Prostate gland (tissue), 2 donors: ENCODE measurements around the gene RETREG3. TPM values are rescaled to one million over a fixed set of nuclear protein-coding genes. Genes with fewer than 3 reads are reported as not detected.

Source experiments
- DNase-seq: peaks from one replicate; pipeline ENCODE4 v3.0.0-alpha.2; 2019; ENCODE audit warnings: low spot score
- H3K27ac ChIP-seq, 2 donors: fragments of 200-600 bp; sonication (generic); 2 replicates each; pipeline ENCODE4 v1.5.1; 2017 to 2019
- H3K27me3 ChIP-seq: fragments of 200-600 bp; sonication (generic); replicated peaks from 2 replicates; pipeline ENCODE4 v1.5.1; 2019; ENCODE audit not compliant: insufficient read depth
- H3K36me3 ChIP-seq, 2 donors: fragments of 200-600 bp; sonication (generic); 1 replicate in 1 of 2; 2 replicates in 1 of 2; pipeline versions ENCODE4 v1.5.1 to v1.8.1; 2017 to 2019
- H3K4me1 ChIP-seq: fragments of 200-600 bp; sonication (generic); replicated peaks from 2 replicates; pipeline ENCODE4 v1.5.1; 2019
- H3K4me3 ChIP-seq, 2 donors: fragments of 200-600 bp; sonication (generic); 2 replicates each; pipeline ENCODE4 v1.5.1; 2017 to 2019
- H3K9me3 ChIP-seq: fragments of 200-600 bp; sonication (generic); 2 replicates; pipeline ENCODE4 v1.5.1; 2017
- POLR2A ChIP-seq: fragments of 450-650 bp; IDR thresholded peaks from one replicate; pipeline ENCODE4 v1.6.1; 2016; ENCODE audit warnings: antibody characterized with exemption, mild to moderate bottlenecking
- POLR2AphosphoS5 ChIP-seq: sonication (generic); formaldehyde crosslinking; IDR thresholded peaks from one replicate; pipeline ENCODE4 v1.6.1; 2017; ENCODE audit warnings: antibody characterized with exemption
- WGBS: methylation state at CpG from one replicate; pipeline ENCODE4 v1.1.5; 2018; 5-methylcytosine and 5-hydroxymethylcytosine counted together
- intact Hi-C: fragments of 100-400 bp; cut with DNase I; formaldehyde crosslinking; loops from one replicate; pipeline ENCODE4 v1.14.2; 2022
- total RNA-seq, 2 donors: library from RNA; depleted of rRNA; stranded (reverse); fragments of >200 nt; gene quantifications; one replicate each; pipeline ENCODE4 v1.1.0, GENCODE V29; 2016
- TF ChIP-seq, protein P1 (sequence below), 4 experiments: fragments of 200-600 bp in 2 of 4; fragments of 450-650 bp in 2 of 4; sonication (generic) in 2 of 4; IDR thresholded peaks; 1 replicate in 3 of 4; 2 replicates in 1 of 4; pipeline ENCODE4 v1.5.1; 2016 to 2019; ENCODE audit warnings: antibody characterized with exemption in 4 of 4, mild to moderate bottlenecking in 2 of 4, moderate library complexity in 2 of 4

The RETREG3 gene, protein sequence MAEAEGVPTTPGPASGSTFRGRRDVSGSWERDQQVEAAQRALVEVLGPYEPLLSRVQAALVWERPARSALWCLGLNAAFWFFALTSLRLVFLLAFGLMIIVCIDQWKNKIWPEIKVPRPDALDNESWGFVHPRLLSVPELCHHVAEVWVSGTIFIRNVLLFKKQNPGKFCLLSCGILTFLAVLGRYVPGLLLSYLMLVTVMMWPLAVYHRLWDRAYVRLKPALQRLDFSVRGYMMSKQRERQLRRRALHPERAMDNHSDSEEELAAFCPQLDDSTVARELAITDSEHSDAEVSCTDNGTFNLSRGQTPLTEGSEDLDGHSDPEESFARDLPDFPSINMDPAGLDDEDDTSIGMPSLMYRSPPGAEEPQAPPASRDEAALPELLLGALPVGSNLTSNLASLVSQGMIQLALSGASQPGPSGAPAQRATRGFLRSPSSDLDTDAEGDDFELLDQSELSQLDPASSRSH
- total RNA-seq, result 100 to 1,000 TPM in 1 of 2 donors, 10 to 100 TPM in 1; 92.8 to 126 TPM

DNA sequence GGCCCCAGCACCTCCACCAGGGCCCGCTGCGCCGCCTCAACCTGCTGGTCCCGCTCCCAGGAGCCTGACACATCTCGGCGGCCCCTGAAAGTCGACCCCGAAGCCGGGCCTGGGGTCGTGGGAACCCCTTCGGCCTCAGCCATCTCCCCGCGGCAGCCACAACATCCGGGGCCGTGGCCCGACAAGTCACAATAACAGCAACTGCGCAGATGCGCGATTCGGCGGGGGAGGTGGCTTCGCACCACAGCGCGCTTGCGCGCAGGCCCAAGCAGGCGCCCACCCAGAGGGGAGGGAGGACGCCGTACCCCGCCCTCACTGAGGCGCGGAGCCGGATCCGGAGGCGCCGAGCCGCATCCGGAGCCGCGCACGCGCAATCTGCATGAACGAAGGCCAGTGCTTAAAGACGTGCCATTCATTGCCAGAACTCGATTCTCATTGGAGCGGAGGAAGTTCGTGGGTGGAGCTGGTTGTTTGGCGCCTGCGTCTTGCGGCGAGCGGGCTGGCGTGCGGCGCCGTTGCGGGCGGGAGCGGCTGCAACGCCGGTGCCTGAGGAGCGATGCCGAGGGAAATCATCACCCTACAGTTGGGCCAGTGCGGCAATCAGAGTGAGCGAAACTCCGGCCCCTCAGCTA, at the start of gene RETREG3, which contains the start of gene TUBG1:
TSS of gene RETREG3 (minus strand) at position 193 of the 632 bp plus-strand sequence. CDS start at position 143, 50 bp downstream.
TSS of gene TUBG1 (plus strand) at position 502 of the 632 bp plus-strand sequence. CDS start at position 557, 55 bp downstream.
- H3K36me3 ChIP-seq, result peaks cover 0 to 5% of the 10 kb centered on the region in 2 donors
- no peaks in the 10 kb centered on the region for H3K9me3 ChIP-seq
- peak within 1 kb of the TSS; percentile 70 to 85 for H3K4me3 ChIP-seq
- TF ChIP-seq POLR2A (peak; percentile 96), POLR2AphosphoS5 (peak; percentile 99)
- TF ChIP-seq, protein P1, sequence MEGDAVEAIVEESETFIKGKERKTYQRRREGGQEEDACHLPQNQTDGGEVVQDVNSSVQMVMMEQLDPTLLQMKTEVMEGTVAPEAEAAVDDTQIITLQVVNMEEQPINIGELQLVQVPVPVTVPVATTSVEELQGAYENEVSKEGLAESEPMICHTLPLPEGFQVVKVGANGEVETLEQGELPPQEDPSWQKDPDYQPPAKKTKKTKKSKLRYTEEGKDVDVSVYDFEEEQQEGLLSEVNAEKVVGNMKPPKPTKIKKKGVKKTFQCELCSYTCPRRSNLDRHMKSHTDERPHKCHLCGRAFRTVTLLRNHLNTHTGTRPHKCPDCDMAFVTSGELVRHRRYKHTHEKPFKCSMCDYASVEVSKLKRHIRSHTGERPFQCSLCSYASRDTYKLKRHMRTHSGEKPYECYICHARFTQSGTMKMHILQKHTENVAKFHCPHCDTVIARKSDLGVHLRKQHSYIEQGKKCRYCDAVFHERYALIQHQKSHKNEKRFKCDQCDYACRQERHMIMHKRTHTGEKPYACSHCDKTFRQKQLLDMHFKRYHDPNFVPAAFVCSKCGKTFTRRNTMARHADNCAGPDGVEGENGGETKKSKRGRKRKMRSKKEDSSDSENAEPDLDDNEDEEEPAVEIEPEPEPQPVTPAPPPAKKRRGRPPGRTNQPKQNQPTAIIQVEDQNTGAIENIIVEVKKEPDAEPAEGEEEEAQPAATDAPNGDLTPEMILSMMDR (IDR thresholded peaks at IDR 0.05), result peak in 2 of 4 experiments; percentile 33 to 45
- WGBS, result under 1% methylated on average over 66 of the region's 66 CpGs
- DNase-seq, result peak; percentile 98
- no peaks in the 10 kb centered on the region for H3K27me3 ChIP-seq
- peak within 1 kb of the TSS; percentile 92 to 93 for H3K27ac ChIP-seq
- no peaks in the 10 kb centered on the region for H3K4me1 ChIP-seq
- intact Hi-C loops, result loop anchor here (5.0 kb wide), 2 partner anchors 48 to 68 kb away; partner anchors contain the start of genes PLEKHH3 and TUBG2

DNA sequence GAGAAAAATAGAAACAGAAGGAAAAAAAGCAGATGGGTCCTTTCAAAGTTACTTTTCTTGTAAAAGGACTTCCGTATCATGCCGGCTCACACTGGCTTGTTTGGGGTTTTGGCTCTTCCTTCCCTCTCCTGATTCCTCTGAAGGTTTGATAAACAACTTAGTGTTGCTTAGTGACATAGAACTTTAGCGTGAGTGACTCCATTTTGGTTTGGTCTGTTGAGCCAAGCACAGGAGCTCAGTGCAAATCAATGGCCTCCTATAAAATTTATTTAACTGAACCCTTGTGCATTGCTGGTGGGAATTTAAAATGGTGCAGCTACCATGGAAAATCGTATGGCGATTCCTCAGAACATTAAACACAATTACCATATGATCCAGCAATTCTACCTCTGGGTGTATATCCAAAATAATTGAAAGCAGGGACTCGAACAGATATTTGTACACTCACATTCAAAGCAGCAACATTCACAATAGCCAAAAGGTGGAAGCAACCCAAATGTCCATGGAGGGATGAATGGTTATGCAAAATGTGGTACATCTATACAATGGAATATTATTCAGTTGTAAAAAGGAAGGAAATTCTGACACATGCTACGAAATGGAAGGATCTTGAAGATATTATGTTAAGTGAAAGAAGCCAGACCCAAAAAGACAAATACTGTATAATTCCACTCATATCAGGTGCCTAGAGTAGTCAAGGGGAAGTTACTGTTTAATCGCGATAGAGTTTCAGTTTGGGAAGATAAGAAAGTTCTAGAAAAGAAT, 48.8 kb upstream of the RETREG3 start:
- TF ChIP-seq POLR2AphosphoS5 (no peak), POLR2A (no peak)
- TF ChIP-seq, protein P1 (IDR thresholded peaks at IDR 0.05), result no peak
- DNase-seq, result no peak
- intact Hi-C loops, result loop anchor here (5.0 kb wide), 1 partner anchor 51 kb away; the partner anchor contains the start of genes RETREG3 and TUBG1
- H3K9me3 ChIP-seq, result no peaks in the 10 kb centered on the region
- no peaks in the 10 kb centered on the region for H3K36me3 ChIP-seq
- no peak overlapping the region for H3K4me3 ChIP-seq
- 84% methylated on average over 9 of the region's 9 CpGs for WGBS
- H3K4me1 ChIP-seq, result no peaks in the 10 kb centered on the region
- no peaks in the 10 kb centered on the region for H3K27me3 ChIP-seq
- H3K27ac ChIP-seq, result no peak overlapping the region

DNA sequence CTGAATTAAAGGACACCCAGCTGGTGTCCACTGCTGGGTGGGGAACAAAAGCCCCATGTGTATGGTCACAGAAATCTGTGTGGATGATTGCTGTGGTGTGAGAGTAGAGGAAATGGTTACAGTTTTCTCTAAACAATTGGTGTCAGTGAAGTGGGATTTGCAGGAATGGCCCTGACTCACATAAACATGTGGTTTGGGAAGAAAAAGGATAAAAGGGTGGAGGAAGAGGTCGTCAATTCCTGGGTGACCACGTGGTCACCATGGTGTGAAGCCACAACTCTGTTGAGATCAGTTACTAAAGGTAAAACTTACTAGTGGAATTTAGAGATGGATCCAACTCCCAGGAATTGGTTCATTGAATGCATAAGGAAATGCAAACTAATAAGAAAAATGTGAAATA, 46.4 kb upstream of the RETREG3 start:
- H3K4me3 ChIP-seq, result no peak overlapping the region
- 55% methylated on average over 2 of the region's 2 CpGs for WGBS
- intact Hi-C loops, result loop anchor here (5.0 kb wide), 1 partner anchor 48 kb away; the partner anchor contains the start of genes RETREG3 and TUBG1
- no peak for DNase-seq
- H3K27ac ChIP-seq, result no peak overlapping the region
- no peaks in the 10 kb centered on the region for H3K27me3 ChIP-seq
- H3K4me1 ChIP-seq, result no peaks in the 10 kb centered on the region
- no peaks in the 10 kb centered on the region for H3K9me3 ChIP-seq
- H3K36me3 ChIP-seq, result no peaks in the 10 kb centered on the region
- TF ChIP-seq POLR2AphosphoS5, result no peak
- TF ChIP-seq POLR2A, result no peak
- TF ChIP-seq, protein P1 (IDR thresholded peaks at IDR 0.05), result no peak

DNA sequence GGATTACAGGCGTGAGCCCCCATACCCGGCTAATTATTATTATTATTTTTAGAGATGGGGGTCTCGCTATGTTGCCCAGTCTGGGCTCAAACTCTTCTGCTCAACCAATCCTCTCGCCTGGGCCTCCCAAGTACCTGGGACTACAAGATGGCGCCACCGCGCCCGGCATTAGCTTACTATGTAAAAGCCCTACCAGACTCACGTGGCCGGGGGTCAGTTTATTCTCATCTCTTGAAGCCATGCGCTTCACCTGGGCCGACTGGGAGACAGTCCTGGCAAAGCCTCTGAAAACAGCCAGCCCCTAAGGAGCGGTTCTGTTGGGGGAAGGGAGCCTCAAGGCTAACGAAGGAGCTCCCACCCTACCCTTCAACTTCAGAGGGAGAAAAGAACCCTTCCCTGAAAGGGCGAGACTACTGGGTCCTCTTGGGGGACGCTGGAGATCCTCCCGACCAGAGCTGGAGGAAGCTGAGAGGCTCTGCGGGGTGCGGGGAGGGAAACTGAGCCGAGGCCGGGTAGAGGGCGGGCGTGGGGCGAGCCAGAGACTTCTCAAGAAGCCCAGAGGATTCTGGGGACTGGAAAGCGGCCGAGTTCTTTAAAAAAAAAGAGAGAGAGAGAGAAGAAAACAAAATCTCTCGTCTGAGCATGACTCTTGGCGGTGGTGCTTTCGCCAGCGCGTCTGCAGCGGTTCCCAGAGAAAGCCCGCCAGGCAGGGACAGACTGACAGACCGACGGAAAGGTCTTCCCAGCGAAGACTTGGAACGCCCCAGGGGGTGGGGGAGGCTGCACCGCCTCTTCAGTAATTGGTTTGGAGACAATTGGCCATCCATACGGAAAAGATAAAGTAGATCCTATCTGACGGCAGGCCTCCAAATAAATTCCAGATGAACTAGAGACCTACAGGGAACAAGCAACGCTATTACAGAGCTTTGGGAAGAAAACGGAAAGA, 44.3 kb upstream of the RETREG3 start:
- H3K27me3 ChIP-seq, result no peaks in the 10 kb centered on the region
- peak overlapping the region; percentile 73 to 75 for H3K27ac ChIP-seq
- no peaks in the 10 kb centered on the region for H3K9me3 ChIP-seq
- no peaks in the 10 kb centered on the region for H3K4me1 ChIP-seq
- no peak for TF ChIP-seq POLR2A
- TF ChIP-seq POLR2AphosphoS5, result peak; percentile 78
- H3K4me3 ChIP-seq, result peak overlapping the region; percentile 13 to 18
- 24% methylated on average over 42 of the region's 42 CpGs for WGBS
- intact Hi-C loops, result no loop called here
- DNase-seq, result peak; percentile 49
- no peaks in the 10 kb centered on the region for H3K36me3 ChIP-seq
